OCI-LY7 (cell line): ENCODE data around the gene CNTN6. TPM values are rescaled to one million over a fixed set of nuclear protein-coding genes. Genes with fewer than 3 reads are reported as not detected.

Experiments used
- BruUV-seq: library from RNA; stranded (reverse); fragments of 400-500 nt; replicated peaks from 2 replicates; lab custom pipeline; 2021; lab: Mats Ljungman, UMichigan
- CTCF ChIA-PET: fragments of 300-600 bp; sonication (Branson Sonifier 250); formaldehyde crosslinking; loops from one replicate; lab custom pipeline; 2022; ENCODE audit warnings: antibody characterized with exemption; ENCODE audit not compliant: unreplicated experiment; lab: Charles Lee
- POLR2A ChIA-PET: fragments of 300-600 bp; sonication (Branson Sonifier 250); formaldehyde crosslinking; loops from one replicate; lab custom pipeline; 2022; ENCODE audit warnings: antibody characterized with exemption; lab: Charles Lee
- DNase-seq: peaks from one replicate; pipeline ENCODE4 v3.0.0-alpha.2; 2015; ENCODE audit warnings: low spot score
- H2AFZ ChIP-seq: fragments of 200-600 bp; sonication (generic), shearing (Covaris generic); 2 replicates; pipeline ENCODE4 v1.6.1; 2014; ENCODE audit warnings: mild to moderate bottlenecking, antibody characterized with exemption, low read length, moderate library complexity
- H3K27ac ChIP-seq: fragments of 200-600 bp; sonication (generic); 2 replicates; pipeline ENCODE4 v1.5.1; 2014; ENCODE audit warnings: mixed run types, low read depth, mild to moderate bottlenecking, moderate library complexity, low read length, inconsistent platforms; ENCODE audit not compliant: poor library complexity, severe bottlenecking
- H3K36me3 ChIP-seq: fragments of 200-600 bp; sonication (generic); 2 replicates; pipeline ENCODE4 v1.6.1; 2014; ENCODE audit warnings: mild to moderate bottlenecking, antibody characterized with exemption, low read length, moderate library complexity, mixed read lengths; ENCODE audit not compliant: insufficient read depth
- H3K4me1 ChIP-seq: fragments of 200-600 bp; sonication (generic); 2 replicates; pipeline ENCODE4 v1.5.1; 2014; ENCODE audit warnings: mild to moderate bottlenecking, low read length; ENCODE audit not compliant: insufficient read depth, poor library complexity, severe bottlenecking
- H3K4me2 ChIP-seq: fragments of 200-600 bp; sonication (generic); 2 replicates; pipeline ENCODE4 v1.6.1; 2014; ENCODE audit warnings: mild to moderate bottlenecking, low read length
- H3K4me3 ChIP-seq: fragments of 200-600 bp; sonication (generic); 2 replicates; pipeline ENCODE4 v1.5.1; 2014; ENCODE audit warnings: mild to moderate bottlenecking, low read depth, low read length; ENCODE audit not compliant: poor library complexity, severe bottlenecking
- H3K79me2 ChIP-seq: fragments of 200-600 bp; sonication (generic); 2 replicates; pipeline ENCODE4 v1.6.1; 2016; ENCODE audit warnings: low read depth, mild to moderate bottlenecking, low read length, moderate library complexity, mixed read lengths; ENCODE audit not compliant: insufficient read depth
- H3K9me2 ChIP-seq: fragments of 200-600 bp; sonication (generic); 2 replicates; pipeline ENCODE4 v1.6.1; 2016; ENCODE audit warnings: mild to moderate bottlenecking, low read length, mixed read lengths; ENCODE audit not compliant: insufficient read depth
- H3K9me3 ChIP-seq: fragments of 200-600 bp; sonication (generic); 2 replicates; pipeline ENCODE4 v1.6.1; 2014; ENCODE audit warnings: mild to moderate bottlenecking, mixed run types, low read length, mixed read lengths
- H4K20me1 ChIP-seq: fragments of 200-600 bp; sonication (generic); 2 replicates; pipeline ENCODE4 v1.6.1; 2014; ENCODE audit warnings: mild to moderate bottlenecking, antibody characterized with exemption, low read length, moderate library complexity, mixed read lengths; ENCODE audit not compliant: insufficient read depth
- CTCF ChIP-seq: fragments of 200-600 bp; sonication (generic); conservative IDR thresholded peaks from 2 replicates; pipeline ENCODE4 v1.5.1; 2014; ENCODE audit warnings: mild to moderate bottlenecking, antibody characterized with exemption, low read length, moderate library complexity, mixed read lengths
- EZH2phosphoT487 ChIP-seq: fragments of 200-600 bp; sonication (generic); IDR thresholded peaks from 2 replicates; pipeline ENCODE4 v1.6.1; 2018; ENCODE audit warnings: low read depth, borderline replicate concordance, mild to moderate bottlenecking, mixed run types, antibody characterized with exemption, low read length, moderate library complexity, mixed read lengths
- intact Hi-C: fragments of 100-400 bp; cut with micrococcal nuclease; formaldehyde crosslinking; loops from one replicate; pipeline ENCODE4 v1.10.0; 2022; ENCODE audit not compliant: unreplicated experiment
- total RNA-seq, 2 experiments: library from RNA; depleted of rRNA in 1 of 2; stranded (reverse); fragments of >200 nt in 1 of 2; shearing (Covaris generic) in 1 of 2; gene quantifications; 2 replicates each; pipeline ENCODE4 v1.2.3, GENCODE V29; 2014 to 2022

Gene CNTN6
- total RNA-seq, 2 experiments from 2014 or later, result not detected

DNA sequence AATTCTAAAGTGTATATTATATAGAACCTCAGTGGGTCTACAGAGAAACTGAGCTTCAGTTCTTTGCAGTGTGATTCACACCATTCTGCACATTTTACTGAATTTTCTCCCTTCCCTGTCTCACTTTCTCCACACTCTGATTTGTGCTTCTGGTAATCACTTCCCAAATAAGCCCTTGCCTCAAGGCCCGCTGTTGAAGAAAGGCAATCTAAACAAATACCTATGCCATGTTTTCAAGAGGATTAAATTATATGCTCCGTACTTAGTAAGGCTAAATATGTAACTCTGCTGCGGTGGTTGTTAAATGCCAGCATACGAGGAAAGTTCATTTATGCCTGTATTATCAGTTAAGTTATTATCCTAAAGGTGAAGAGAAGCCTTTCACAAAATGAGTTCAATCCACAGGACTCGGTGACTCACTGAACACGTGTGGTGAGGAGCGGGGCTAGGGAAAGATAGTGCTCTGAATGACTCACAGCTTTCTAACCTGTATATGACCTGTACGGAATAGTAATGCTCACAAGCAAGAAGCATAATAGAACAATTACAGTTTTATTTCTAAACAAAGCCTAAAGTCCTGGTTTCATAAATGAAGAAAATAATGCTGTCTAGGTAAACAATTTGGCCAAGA lies 25.1 kb downstream of the CNTN6 start:
- TF ChIP-seq EZH2phosphoT487, result no peak
- Histone ChIP-seq H3K79me2 (no peaks in the 10 kb centered on the region), H2AFZ (no peak overlapping the region), H3K27ac (no peak overlapping the region), H3K9me3 (no peaks in the 10 kb centered on the region), H3K4me2 (no peak overlapping the region), H3K36me3 (no peaks in the 10 kb centered on the region), H3K9me2 (no peaks in the 10 kb centered on the region), H4K20me1 (no peaks in the 10 kb centered on the region), H3K4me1 (no peaks in the 10 kb centered on the region), H3K4me3 (no peak overlapping the region)
- ChIA-PET POLR2A (interaction anchor here (0.8 kb wide), 1 partner anchor 22 kb away, joined by 3 read pairs; no protein-coding TSS in a partner anchor), CTCF (no interaction called here)
- no TSS peak for BruUV-seq
- no peak for DNase-seq
- intact Hi-C loops, result no loop called here

DNA sequence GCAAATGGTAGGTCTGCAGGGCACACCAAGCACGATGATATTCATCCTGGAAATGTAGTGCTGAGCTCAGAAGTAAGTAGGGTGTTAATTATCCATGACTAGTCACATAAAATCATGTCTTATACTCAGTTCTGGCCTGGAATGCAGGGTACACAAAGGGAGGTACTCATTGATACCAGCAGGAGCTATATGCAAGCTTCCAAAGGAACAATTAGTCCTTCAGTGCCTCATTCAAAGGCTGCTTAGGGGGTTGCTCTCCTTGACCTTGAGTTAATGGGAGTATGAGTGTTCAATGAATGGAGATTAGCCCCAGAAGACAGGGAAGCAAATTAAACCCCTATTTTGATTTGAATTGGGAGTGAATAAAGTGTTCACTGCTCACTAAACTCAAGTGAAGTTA lies 38.3 kb downstream of the CNTN6 start:
- no peaks in the 10 kb centered on the region for H3K36me3 ChIP-seq
- no peaks in the 10 kb centered on the region for H4K20me1 ChIP-seq
- no peaks in the 10 kb centered on the region for H3K4me1 ChIP-seq
- BruUV-seq, result no TSS peak
- no peaks in the 10 kb centered on the region for H3K79me2 ChIP-seq
- ChIA-PET CTCF (no interaction called here), POLR2A (interaction anchor here (0.5 kb wide), 1 partner anchor 59 kb away, joined by 3 read pairs; no protein-coding TSS in a partner anchor)
- DNase-seq, result no peak
- H3K4me2 ChIP-seq, result no peak overlapping the region
- no peak overlapping the region for H3K27ac ChIP-seq
- H3K4me3 ChIP-seq, result no peak overlapping the region
- no peak overlapping the region for H2AFZ ChIP-seq
- intact Hi-C loops, result no loop called here
- no peaks in the 10 kb centered on the region for H3K9me2 ChIP-seq
- TF ChIP-seq CTCF, result no peak
- TF ChIP-seq EZH2phosphoT487, result no peak
- H3K9me3 ChIP-seq, result no peaks in the 10 kb centered on the region

- Histone ChIP-seq H4K20me1 (no peaks in the 10 kb centered on the region), H3K4me3 (no peak overlapping the region), H3K4me1 (no peaks in the 10 kb centered on the region), H3K27ac (no peak overlapping the region), H3K79me2 (no peaks in the 10 kb centered on the region), H3K36me3 (no peaks in the 10 kb centered on the region), H2AFZ (no peak overlapping the region), H3K4me2 (no peak overlapping the region), H3K9me2 (no peaks in the 10 kb centered on the region), H3K9me3 (no peaks in the 10 kb centered on the region)
- POLR2A ChIA-PET, result interaction anchor here (0.6 kb wide), 1 partner anchor 327 kb away, joined by 4 read pairs; no protein-coding TSS in a partner anchor
- TF ChIP-seq CTCF, result no peak
- no peak for TF ChIP-seq EZH2phosphoT487
- CTCF ChIA-PET, result no interaction called here
- BruUV-seq, result no TSS peak
- intact Hi-C loops, result no loop called here
- DNase-seq, result no peak
Observed at GRCh38 chr3:1135194-1135593, 42.4 kb downstream of the CNTN6 start.
